ENCODE data around the gene ITLN1. TPM values are rescaled to one million over a fixed set of nuclear protein-coding genes. Genes with fewer than 3 reads are reported as not detected.

Gene ITLN1
- total and polyA plus RNA-seq, 4 donors, result 0.78 to 72.6 (median 30.2) TPM

GRCh38 chr1:160855181-160855981 lies 29.6 kb downstream of the ITLN1 start:
- ATAC-seq (ENCODE audit: low FRiP score) (no peak), DNase-seq (no peak)
- Histone ChIP-seq H3K27me3 (ENCODE audit: control insufficient read depth in 1 of 2, insufficient read depth in 2 of 2, low read length in 1 of 2) (no peaks in the 10 kb centered on the region), H3K36me3 (ENCODE audit: control insufficient read depth in 1 of 2, insufficient read depth in 2 of 2, low read length in 1 of 2) (no peaks in the 10 kb centered on the region), H3K4me1 (ENCODE audit: control insufficient read depth in 1 of 2, insufficient read depth in 2 of 2, low read length in 2 of 2) (no peaks in the 10 kb centered on the region), H3K4me3 (ENCODE audit: low read length in 2 of 2) (no peak overlapping the region), H3K9me3 (ENCODE audit: control insufficient read depth, low read length) (no peaks in the 10 kb centered on the region), H3K27ac (ENCODE audit: low read depth in 1 of 2, low read length in 2 of 2) (no peak overlapping the region)
- WGBS, 2 donors, result 77 to 85% methylated on average over 9 of the region's 9 CpGs
- intact Hi-C loops (cut with DNase I), result no loop called here

GRCh38 chr1:160853754-160854153 lies 31.2 kb downstream of the ITLN1 start:
- intact Hi-C loops (cut with DNase I), result no loop called here
- H3K4me3 ChIP-seq (ENCODE audit: low read length in 2 of 2), result no peak overlapping the region
- no peaks in the 10 kb centered on the region for H3K36me3 ChIP-seq (ENCODE audit: control insufficient read depth in 1 of 2, insufficient read depth in 2 of 2, low read length in 1 of 2)
- no peak for ATAC-seq (ENCODE audit: low FRiP score)
- no peaks in the 10 kb centered on the region for H3K9me3 ChIP-seq (ENCODE audit: control insufficient read depth, low read length)
- DNase-seq, result no peak
- H3K27ac ChIP-seq (ENCODE audit: low read depth in 1 of 2, low read length in 2 of 2), result no peak overlapping the region
- no peaks in the 10 kb centered on the region for H3K27me3 ChIP-seq (ENCODE audit: control insufficient read depth in 1 of 2, insufficient read depth in 2 of 2, low read length in 1 of 2)
- no peaks in the 10 kb centered on the region for H3K4me1 ChIP-seq (ENCODE audit: control insufficient read depth in 1 of 2, insufficient read depth in 2 of 2, low read length in 2 of 2)
- WGBS, 2 donors, result 83 to 92% methylated on average over 2 of the region's 2 CpGs

- no peaks in the 10 kb centered on the region for H3K27me3 ChIP-seq (ENCODE audit: control insufficient read depth in 1 of 2, insufficient read depth in 2 of 2, low read length in 1 of 2)
- no peak overlapping the region for H3K27ac ChIP-seq (ENCODE audit: low read depth in 1 of 2, low read length in 2 of 2)
- no peaks in the 10 kb centered on the region for H3K36me3 ChIP-seq (ENCODE audit: control insufficient read depth in 1 of 2, insufficient read depth in 2 of 2, low read length in 1 of 2)
- 85 to 89% methylated on average over 3 of the region's 3 CpGs for whole genome bisulfite sequencing, 2 donors
- H3K4me1 ChIP-seq (ENCODE audit: control insufficient read depth in 1 of 2, insufficient read depth in 2 of 2, low read length in 2 of 2), result no peaks in the 10 kb centered on the region
- no peak overlapping the region for H3K4me3 ChIP-seq (ENCODE audit: low read length in 2 of 2)
- DNase-seq, result no peak
- no peak for ATAC-seq (ENCODE audit: low FRiP score)
- intact Hi-C loops (cut with DNase I), result no loop called here
- no peaks in the 10 kb centered on the region for H3K9me3 ChIP-seq (ENCODE audit: control insufficient read depth, low read length)
Observed at GRCh38 chr1:160853014-160853413, 32.0 kb downstream of the ITLN1 start.

GRCh38 chr1:160850993-160851392 lies 34.0 kb downstream of the ITLN1 start:
- H3K27ac ChIP-seq (ENCODE audit: low read depth in 1 of 2, low read length in 2 of 2), result no peak overlapping the region
- H3K4me3 ChIP-seq (ENCODE audit: low read length in 2 of 2), result no peak overlapping the region
- no peaks in the 10 kb centered on the region for H3K27me3 ChIP-seq (ENCODE audit: control insufficient read depth in 1 of 2, insufficient read depth in 2 of 2, low read length in 1 of 2)
- WGBS, 2 donors, result 89 to 90% methylated on average over 8 of the region's 8 CpGs
- intact Hi-C loops (cut with DNase I), result no loop called here
- H3K9me3 ChIP-seq (ENCODE audit: control insufficient read depth, low read length), result no peaks in the 10 kb centered on the region
- no peaks in the 10 kb centered on the region for H3K4me1 ChIP-seq (ENCODE audit: control insufficient read depth in 1 of 2, insufficient read depth in 2 of 2, low read length in 2 of 2)
- DNase-seq (no peak), ATAC-seq (ENCODE audit: low FRiP score) (no peak)
- H3K36me3 ChIP-seq (ENCODE audit: control insufficient read depth in 1 of 2, insufficient read depth in 2 of 2, low read length in 1 of 2), result no peaks in the 10 kb centered on the region

- WGBS, 2 donors, result 81 to 82% methylated on average over 5 of the region's 5 CpGs
- no peak overlapping the region for H3K27ac ChIP-seq (ENCODE audit: low read depth in 1 of 2, low read length in 2 of 2)
- H3K36me3 ChIP-seq (ENCODE audit: control insufficient read depth in 1 of 2, insufficient read depth in 2 of 2, low read length in 1 of 2), result no peaks in the 10 kb centered on the region
- intact Hi-C loops (cut with DNase I), result no loop called here
- no peaks in the 10 kb centered on the region for H3K27me3 ChIP-seq (ENCODE audit: control insufficient read depth in 1 of 2, insufficient read depth in 2 of 2, low read length in 1 of 2)
- H3K9me3 ChIP-seq (ENCODE audit: control insufficient read depth, low read length), result no peaks in the 10 kb centered on the region
- no peaks in the 10 kb centered on the region for H3K4me1 ChIP-seq (ENCODE audit: control insufficient read depth in 1 of 2, insufficient read depth in 2 of 2, low read length in 2 of 2)
- H3K4me3 ChIP-seq (ENCODE audit: low read length in 2 of 2), result no peak overlapping the region
- DNase-seq (no peak), ATAC-seq (ENCODE audit: low FRiP score) (no peak)
Observed at GRCh38 chr1:160850541-160850940, 34.4 kb downstream of the ITLN1 start.

- intact Hi-C loops (cut with DNase I), result no loop called here
- no peaks in the 10 kb centered on the region for H3K4me1 ChIP-seq (ENCODE audit: control insufficient read depth in 1 of 2, insufficient read depth in 2 of 2, low read length in 2 of 2)
- H3K27ac ChIP-seq (ENCODE audit: low read depth in 1 of 2, low read length in 2 of 2), result no peak overlapping the region
- H3K9me3 ChIP-seq (ENCODE audit: control insufficient read depth, low read length), result peaks cover 3% of the 10 kb centered on the region
- 79 to 82% methylated on average over 12 of the region's 12 CpGs for WGBS, 2 donors
- no peak for DNase-seq
- H3K36me3 ChIP-seq (ENCODE audit: control insufficient read depth in 1 of 2, insufficient read depth in 2 of 2, low read length in 1 of 2), result no peaks in the 10 kb centered on the region
- no peak overlapping the region for H3K4me3 ChIP-seq (ENCODE audit: low read length in 2 of 2)
- no peaks in the 10 kb centered on the region for H3K27me3 ChIP-seq (ENCODE audit: control insufficient read depth in 1 of 2, insufficient read depth in 2 of 2, low read length in 1 of 2)
- no peak for ATAC-seq (ENCODE audit: low FRiP score)
Observed at GRCh38 chr1:160846281-160846680, 38.7 kb downstream of the ITLN1 start.

- H3K4me1 ChIP-seq (ENCODE audit: control insufficient read depth in 1 of 2, insufficient read depth in 2 of 2, low read length in 2 of 2), result no peaks in the 10 kb centered on the region
- no peak overlapping the region for H3K27ac ChIP-seq (ENCODE audit: low read depth in 1 of 2, low read length in 2 of 2)
- 83 to 85% methylated on average over 12 of the region's 12 CpGs for WGBS, 2 donors
- no peak overlapping the region for H3K4me3 ChIP-seq (ENCODE audit: low read length in 2 of 2)
- H3K27me3 ChIP-seq (ENCODE audit: control insufficient read depth in 1 of 2, insufficient read depth in 2 of 2, low read length in 1 of 2), result no peaks in the 10 kb centered on the region
- peaks cover 3% of the 10 kb centered on the region for H3K9me3 ChIP-seq (ENCODE audit: control insufficient read depth, low read length)
- no peak for DNase-seq
- intact Hi-C loops (cut with DNase I), result no loop called here
- H3K36me3 ChIP-seq (ENCODE audit: control insufficient read depth in 1 of 2, insufficient read depth in 2 of 2, low read length in 1 of 2), result no peaks in the 10 kb centered on the region
- no peak for ATAC-seq (ENCODE audit: low FRiP score)
Observed at GRCh38 chr1:160844447-160845232, 40.3 kb downstream of the ITLN1 start.

GRCh38 chr1:160841079-160841478 lies 43.9 kb downstream of the ITLN1 start:
- DNase-seq (no peak), ATAC-seq (ENCODE audit: low FRiP score) (no peak)
- Histone ChIP-seq H3K4me3 (ENCODE audit: low read length in 2 of 2) (no peak overlapping the region), H3K9me3 (ENCODE audit: control insufficient read depth, low read length) (peaks cover 3% of the 10 kb centered on the region), H3K27ac (ENCODE audit: low read depth in 1 of 2, low read length in 2 of 2) (no peak overlapping the region), H3K36me3 (ENCODE audit: control insufficient read depth in 1 of 2, insufficient read depth in 2 of 2, low read length in 1 of 2) (no peaks in the 10 kb centered on the region), H3K27me3 (ENCODE audit: control insufficient read depth in 1 of 2, insufficient read depth in 2 of 2, low read length in 1 of 2) (no peaks in the 10 kb centered on the region), H3K4me1 (ENCODE audit: control insufficient read depth in 1 of 2, insufficient read depth in 2 of 2, low read length in 2 of 2) (no peaks in the 10 kb centered on the region)
- intact Hi-C loops (cut with DNase I), result no loop called here
- WGBS, 2 donors, result 96 to 100% methylated on average over 4 of the region's 4 CpGs

GRCh38 chr1:160839746-160840145 lies 45.2 kb downstream of the ITLN1 start:
- ATAC-seq (ENCODE audit: low FRiP score) (no peak), DNase-seq (no peak)
- H3K4me1 ChIP-seq (ENCODE audit: control insufficient read depth in 1 of 2, insufficient read depth in 2 of 2, low read length in 2 of 2), result no peaks in the 10 kb centered on the region
- no peak overlapping the region for H3K4me3 ChIP-seq (ENCODE audit: low read length in 2 of 2)
- H3K27ac ChIP-seq (ENCODE audit: low read depth in 1 of 2, low read length in 2 of 2), result no peak overlapping the region
- no peaks in the 10 kb centered on the region for H3K27me3 ChIP-seq (ENCODE audit: control insufficient read depth in 1 of 2, insufficient read depth in 2 of 2, low read length in 1 of 2)
- intact Hi-C loops (cut with DNase I), result no loop called here
- peaks cover 3% of the 10 kb centered on the region for H3K9me3 ChIP-seq (ENCODE audit: control insufficient read depth, low read length)
- no peaks in the 10 kb centered on the region for H3K36me3 ChIP-seq (ENCODE audit: control insufficient read depth in 1 of 2, insufficient read depth in 2 of 2, low read length in 1 of 2)
- 92 to 93% methylated on average over 2 of the region's 2 CpGs for WGBS, 2 donors

Measured in aorta (tissue), 5 donors.